ENCODE data around the gene AKR1E2.

GRCh38 chr10:4816966-4817365 lies 9.0 kb upstream of the AKR1E2 start:
- TF ChIP-seq CTCF (IDR thresholded peaks at IDR 0.05) (no peak), POLR2AphosphoS5 (IDR thresholded peaks at IDR 0.05) (no peak)
